GM19240 (cell line): ENCODE results near the gene FLYWCH1.
"Not testable (repeated sequence)": the region's sequence is repeated elsewhere in the genome, so short reads cannot be mapped to it uniquely, and the experiment has no call there.

ENCODE experiments used
- DNase-seq: peaks from one replicate; pipeline ENCODE4 v3.0.0; 2011; ENCODE audit warnings: low spot score; ENCODE audit not compliant: insufficient read length

FLYWCH1 gene

DNA sequence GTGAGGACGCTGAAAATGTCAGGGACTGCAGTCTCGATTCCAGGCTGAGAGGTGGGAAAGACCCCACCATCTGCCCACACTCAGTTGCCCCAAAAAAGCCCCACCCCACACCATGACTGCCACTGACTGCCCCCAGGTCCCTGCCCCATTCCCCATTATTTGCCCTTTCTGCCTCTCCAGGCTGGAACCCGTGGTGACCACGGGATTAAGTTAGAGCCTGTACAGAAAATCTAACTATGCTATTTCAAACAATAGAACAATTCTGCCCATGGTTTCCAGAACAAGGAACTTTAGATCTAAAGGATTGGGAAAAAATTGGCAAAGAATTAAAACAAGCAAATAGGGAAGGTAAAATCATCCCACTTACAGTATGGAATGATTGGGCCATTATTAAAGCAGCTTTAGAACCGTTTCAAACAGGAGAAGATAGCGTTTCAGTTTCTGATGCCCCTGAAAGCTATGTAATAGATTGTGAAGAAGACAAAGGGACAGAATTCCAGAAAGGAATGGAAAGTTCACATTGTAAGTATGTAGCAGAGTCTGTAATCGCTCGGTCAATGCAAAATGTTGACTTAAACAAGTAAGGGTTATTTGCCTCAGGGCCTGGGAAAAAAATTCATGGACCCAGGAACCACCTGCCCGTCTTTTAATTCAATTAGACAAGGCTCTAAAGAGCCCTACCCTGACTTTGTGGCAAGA lies 14.4 kb downstream of the FLYWCH1 start:
- DNase-seq = no peak

DNA sequence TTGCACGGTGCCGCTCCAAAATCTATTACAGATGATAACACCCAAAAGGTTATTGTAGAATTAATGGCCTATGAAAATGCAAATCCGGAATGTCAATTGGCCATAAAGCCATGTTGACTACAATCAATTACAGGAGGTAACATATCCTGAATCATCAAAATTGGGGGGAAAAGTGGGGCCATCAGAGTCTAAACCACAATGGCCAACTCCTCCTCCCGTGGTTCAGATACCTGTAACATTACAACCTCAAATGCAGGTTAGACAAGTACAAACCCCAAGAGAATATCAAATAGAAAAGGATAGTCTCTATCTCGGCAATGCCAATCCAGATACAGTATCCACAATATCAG lies 14.9 kb downstream of the FLYWCH1 start:
- DNase-seq = no peak

DNA sequence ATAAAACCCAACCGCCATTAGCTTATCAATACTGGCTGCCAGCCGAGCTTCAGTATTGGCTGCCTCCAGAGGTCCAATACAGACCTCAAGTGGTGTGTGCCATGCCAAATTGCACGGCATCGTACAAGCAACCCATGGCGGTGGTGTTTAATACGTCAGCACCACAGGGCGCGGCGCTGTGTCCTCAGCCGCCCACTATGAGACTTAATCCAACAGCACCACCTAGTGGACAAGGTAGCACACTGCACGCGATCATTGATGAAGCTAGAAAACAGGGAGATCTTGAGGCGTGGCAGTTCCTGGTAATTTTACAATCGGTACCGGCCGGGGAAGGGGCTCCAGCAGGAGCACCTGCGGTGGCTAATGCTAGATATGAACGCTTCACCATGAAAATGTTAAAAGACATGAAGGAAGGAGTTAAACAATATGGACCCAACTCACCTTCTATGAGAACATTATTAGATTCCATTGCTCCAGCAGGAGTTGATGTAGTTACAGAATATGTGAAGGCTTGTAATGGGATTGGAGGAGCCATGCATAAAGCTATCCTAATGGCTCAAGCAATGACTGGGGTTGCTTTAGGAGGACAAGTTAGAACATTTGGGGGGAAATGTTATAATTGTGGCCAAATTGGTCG lies 15.4 kb downstream of the FLYWCH1 start:
- DNase-seq = peak; percentile 75

DNA sequence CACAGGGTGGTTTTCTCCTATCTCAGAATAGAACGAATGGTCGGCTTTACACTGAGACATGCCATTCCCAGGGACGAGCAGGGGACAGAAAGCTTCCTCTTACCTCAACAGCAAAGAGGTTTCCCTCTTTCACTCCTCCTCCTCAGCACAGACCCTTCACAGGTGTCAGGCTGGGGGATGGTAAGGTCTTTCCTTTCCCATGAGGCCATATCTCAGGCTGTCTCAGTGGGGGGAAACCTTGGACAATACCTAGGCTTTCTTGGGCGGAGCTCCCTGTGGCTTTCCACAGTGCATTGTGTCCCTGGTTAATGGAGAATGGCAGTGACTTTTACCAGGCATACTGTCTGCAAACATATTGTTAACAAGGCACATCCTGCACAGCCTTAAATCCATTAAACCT lies 16.4 kb downstream of the FLYWCH1 start:
- not testable (repeated sequence) for DNase-seq

DNA sequence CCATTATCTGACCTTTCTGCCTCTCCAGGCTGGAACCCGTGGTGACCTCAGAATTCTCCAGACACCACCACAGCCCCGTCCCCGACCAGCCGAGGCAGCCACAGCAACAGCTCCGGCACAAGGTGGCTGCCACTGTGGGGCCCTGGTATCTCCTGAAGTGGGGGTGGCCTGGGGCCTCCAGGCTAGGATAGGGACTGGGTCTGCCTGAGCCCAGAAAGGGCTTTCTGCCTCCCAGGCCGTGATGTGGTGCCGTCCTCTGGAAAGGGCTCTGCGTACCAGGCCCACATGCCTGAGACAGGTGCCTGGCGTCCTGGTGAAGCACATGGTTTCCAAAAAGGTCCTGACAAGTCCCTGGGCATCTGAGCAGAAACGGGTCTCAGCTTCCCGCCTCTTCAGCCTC lies 17.1 kb downstream of the FLYWCH1 start:
- DNase-seq = no peak

DNA sequence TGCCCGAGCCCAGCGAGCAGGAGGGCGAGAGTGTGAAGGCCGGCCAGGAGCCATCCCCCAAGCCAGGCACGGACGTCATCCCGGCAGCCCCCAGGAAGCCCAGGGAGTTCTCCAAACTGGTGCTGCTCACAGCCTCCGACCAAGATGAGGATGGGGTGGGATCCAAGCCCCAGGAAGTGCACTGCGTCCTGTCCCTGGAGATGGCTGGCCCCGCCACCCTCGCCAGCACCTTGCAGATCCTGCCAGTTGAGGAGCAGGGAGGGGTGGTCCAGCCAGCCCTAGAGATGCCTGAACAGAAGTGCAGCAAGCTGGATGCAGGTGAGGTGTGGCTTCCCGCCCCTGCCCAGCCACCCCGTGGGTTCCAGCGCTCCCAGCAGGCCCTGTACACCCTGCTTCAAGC lies 18.0 kb downstream of the FLYWCH1 start:
- DNase-seq = no peak

DNA sequence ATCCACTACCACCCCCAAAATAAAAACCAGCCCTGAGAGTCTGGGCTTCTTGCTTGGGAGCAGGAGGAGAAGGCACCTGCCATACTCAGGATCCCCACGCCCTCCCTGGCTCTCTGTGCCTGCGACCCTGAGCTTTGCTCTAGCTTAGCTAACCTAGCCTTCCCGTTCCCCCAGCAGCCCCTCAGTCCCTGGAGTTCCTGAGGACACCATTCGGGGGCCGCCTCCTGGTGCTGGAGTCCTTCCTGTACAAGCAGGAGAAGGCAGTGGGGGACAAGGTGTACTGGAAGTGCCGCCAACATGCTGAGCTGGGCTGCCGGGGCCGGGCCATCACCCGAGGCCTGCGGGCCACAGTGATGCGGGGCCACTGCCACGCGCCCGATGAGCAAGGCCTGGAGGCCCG lies 18.5 kb downstream of the FLYWCH1 start:
- no peak for DNase-seq

DNA sequence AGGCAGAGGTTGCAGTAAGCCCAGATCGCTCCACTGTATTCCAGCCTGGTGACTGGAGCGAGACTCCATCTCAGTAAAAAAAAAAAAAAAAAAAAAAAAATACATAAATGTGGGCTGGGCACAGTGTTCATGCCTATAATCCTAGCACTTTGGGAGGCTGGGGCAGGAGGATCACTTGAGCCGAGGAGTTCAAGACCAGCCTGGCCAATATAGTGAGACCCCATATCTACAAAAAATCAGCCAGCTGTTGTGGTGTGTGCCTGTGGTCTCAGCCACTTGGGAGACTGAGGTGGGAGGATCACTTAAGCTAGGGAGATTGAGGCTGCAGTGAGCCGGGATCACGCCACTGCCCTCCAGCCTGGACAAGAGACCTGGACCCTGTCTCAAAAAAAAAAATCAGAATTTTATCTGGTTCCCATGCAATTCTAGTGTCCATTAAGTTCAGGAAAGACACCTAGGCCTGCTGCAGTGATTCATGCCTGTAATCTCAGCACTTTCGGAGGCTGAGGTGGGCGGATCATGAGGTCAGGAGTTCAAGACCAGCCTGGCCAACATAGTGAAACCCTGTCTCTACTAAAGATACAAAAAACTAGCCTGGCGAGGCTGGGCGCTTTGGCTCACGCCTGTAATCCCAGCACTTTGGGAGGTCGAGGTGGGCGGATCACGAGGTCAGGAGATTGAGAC lies 19.6 kb downstream of the FLYWCH1 start:
- DNase-seq = not testable (repeated sequence)

DNA sequence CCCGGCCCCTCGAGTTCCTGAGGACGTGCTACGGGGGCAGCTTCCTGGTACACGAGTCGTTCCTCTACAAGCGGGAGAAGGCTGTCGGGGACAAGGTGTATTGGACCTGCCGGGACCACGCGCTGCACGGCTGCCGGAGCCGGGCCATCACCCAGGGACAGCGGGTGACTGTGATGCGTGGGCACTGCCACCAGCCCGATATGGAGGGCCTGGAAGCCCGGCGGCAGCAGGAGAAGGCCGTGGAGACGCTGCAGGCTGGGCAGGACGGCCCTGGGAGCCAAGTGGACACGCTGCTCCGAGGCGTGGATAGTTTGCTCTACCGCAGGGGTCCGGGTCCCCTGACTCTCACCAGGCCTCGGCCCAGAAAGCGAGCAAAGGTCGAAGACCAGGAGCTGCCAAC lies 21.4 kb downstream of the FLYWCH1 start:
- no peak for DNase-seq

DNA sequence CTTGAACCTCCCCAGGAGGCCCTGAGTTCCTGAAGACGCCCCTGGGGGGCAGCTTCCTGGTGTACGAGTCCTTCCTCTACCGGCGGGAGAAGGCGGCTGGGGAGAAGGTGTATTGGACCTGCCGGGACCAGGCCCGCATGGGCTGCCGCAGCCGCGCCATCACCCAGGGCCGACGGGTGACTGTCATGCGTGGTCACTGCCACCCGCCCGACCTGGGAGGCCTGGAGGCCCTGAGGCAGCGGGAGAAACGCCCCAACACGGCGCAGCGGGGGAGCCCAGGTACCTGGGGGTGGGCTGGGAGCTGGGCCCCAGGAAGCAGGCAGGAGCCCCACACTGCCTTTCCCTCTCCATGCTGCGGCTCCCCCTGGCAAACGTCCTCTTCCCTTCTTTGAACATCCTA lies 22.0 kb downstream of the FLYWCH1 start:
- DNase-seq = no peak

DNA sequence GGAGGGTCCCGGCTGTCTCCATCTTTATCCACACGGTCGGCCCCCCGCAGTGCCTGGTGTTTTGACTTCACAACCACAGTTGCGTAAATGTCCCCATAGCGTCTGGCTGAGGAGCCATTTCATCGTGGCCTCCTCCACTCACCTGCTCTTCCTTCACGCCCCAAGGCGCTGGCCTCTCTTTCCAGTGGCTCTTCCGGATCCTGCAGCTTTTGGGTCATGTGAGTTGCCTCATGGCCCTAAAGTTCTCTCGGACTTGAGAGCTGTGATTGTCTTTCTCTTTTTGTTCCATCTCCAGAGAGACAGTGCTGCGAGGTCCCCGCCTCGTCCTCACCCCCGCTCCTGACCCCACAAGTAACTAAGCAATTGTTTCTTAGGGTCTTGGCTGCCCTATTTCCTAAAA lies 22.7 kb downstream of the FLYWCH1 start:
- DNase-seq = no peak

DNA sequence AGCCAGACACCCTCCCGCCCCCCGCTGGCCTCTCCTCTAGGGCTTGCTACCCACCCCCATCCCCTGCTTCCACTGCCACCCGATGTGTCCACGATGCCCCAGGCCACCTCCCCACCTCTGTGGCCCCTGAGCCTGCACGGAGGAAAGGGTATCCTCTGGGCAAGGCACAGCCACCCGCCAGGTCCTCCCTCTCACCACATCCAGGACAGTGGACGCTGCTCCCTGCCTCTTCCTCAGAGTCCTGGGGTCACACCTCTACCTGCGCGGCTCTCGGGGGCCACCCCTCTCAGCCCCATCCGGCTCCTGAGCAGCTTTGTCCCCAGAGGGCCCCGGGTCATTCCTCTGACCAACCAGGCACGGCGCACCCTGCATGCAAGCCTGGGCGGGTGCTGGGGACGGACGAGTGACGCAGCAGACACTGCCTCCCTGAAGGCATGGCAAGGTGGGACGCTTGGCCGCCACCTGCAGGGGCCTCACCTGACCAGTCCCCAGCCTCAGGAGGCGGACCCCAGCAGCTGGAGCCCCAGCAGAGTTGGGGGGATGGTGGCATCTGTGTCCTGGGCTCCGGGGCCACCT lies 24.8 kb downstream of the FLYWCH1 start:
- no peak for DNase-seq

DNA sequence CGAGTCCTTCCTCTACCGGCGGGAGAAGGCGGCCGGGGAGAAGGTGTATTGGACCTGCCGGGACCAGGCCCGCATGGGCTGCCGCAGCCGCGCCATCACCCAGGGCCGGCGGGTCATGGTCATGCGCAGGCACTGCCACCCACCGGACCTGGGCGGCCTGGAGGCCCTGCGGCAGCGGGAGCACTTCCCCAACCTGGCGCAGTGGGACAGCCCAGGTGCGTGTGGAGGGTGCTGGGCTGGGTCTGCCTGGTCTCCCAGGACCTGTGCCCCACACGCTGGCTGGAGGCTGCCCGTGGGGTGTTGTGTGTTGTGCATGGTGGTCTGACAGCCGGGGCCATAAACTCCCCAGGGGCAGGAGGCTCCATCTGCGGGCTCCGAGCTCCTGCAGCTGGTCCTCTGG lies 25.4 kb downstream of the FLYWCH1 start:
- DNase-seq = no peak

DNA sequence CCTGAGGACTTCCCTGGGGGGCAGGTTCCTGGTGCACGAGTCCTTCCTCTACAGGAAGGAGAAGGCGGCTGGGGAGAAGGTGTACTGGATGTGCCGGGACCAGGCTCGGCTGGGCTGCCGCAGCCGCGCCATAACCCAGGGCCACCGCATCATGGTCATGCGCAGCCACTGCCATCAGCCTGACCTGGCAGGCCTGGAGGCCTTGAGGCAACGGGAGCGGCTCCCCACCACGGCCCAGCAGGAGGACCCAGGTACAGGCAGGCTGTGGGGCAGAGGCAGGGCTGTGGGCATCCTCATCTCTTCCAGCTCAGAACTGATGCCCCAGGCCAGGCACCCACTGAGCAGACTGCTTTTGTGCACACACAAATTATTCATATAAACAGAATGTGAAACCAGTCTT lies 26.5 kb downstream of the FLYWCH1 start:
- DNase-seq = no peak

DNA sequence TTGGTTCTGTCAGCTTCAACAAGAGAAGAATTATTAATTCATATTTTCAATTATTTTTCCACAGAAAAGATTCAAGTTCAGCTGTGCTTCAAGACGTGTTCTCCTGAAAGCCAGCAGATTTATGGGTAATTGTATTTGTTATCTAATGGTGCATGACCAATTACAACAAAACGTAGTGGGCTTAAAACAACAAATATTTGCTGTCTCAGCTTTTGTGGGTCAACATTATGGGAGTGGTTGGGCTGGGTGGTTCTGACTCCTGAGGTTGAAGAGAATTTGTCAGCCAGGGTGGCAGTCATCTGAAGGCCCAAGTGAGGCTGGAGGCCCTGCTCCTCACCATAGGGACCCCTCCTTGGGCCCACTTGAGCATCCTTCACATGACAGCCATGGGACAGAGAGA lies 28.2 kb downstream of the FLYWCH1 start:
- DNase-seq = no peak

DNA sequence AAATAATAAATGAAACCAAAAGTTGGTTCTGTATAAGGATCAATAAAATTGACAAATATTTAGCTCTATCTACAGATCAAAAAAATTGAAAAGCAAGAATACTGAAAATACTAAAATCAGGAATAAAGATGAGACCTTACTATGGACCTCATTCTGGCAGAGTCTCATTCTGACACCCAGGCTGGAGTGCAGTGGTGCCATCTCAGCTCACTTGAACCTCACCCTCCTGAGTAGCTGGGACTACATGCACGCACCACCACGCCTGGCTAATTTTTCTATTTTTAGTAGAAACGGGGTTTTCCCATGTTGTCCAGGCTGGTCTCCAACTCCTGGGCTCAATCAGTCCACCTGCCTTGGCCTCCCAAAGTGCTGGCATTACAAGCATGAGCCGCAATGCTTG lies 30.3 kb downstream of the FLYWCH1 start:
- no peak for DNase-seq

DNA sequence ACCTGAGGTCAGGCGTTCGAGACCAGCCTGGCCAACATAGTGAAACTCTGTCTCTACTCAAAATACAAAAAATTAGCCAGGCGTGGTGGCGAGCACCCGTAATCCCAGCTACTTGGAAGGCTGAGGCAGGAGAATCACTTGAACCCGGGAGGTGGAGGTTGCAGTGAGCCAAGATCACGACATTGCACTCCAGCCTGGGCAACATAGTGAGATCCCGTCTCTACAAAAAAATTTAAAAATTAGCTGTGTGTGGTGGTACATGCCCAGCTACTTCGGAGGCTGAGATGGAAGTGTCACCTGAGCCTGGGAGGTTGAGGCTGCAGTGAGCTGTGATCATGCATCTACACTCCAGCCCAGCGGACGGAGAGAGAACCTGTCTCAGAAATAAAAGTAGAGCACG lies 32.0 kb downstream of the FLYWCH1 start:
- DNase-seq = not testable (repeated sequence)

DNA sequence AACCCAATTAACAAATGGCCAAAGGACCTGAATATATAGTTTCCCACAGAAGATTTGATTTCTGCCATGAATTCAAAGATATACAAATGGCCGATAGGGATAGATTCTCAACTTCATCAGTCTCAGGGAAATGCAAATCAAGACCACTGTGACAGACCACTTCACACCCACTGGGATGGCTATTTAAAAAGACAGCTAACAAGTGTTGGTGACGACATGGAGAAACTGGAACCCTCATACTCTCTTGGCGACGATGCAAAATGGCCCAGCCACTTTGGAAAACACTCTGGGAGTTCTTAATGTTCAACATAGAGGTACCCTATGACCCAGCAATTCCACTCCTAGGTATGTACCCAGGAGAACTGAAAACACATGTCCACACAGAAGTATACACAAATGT lies 34.9 kb downstream of the FLYWCH1 start:
- no peak for DNase-seq

DNA sequence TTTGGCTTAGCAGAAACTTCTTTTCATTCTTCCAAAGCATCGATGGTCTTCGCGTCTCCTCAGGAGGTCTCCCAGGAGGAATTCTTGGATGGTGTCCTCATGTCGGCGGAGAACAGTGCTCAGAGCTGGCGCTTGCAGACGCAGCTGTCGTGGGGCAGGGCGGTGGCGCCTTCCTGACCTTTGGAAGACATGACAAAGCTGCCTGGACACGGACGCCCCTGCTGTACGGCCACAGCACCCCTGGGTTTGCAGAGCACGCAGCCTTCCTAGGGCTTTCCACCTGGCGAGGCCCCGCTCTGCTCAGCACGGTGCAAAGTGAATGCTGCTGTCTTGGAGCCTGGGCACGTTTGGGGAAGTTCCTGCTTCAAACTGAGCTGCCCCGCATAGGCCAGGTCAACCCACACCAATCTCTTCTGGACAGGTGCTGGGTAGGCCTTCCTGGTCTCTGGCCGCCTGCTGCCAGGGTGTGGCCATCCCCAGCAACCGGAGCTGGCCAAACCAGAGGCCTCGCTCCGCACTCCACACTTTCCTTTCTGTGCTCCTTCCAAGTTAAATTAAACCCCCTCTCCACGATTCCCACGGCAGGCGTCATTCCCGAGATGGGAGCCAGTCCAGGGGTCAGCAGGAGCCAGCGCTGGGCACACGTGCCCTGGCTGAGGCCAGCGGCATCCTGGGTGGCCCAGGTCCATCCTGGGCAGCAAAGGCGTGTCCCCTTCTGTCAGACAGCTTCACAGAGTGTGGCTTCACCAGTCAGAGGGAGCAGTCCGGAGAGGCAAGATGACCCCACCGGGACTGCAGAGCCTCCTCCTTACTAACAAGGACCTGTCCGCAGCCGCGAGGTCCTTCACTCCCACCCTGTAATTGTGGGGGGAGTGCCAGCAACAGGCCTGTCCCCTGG lies 37.3 kb downstream of the FLYWCH1 start:
- no peak for DNase-seq

DNA sequence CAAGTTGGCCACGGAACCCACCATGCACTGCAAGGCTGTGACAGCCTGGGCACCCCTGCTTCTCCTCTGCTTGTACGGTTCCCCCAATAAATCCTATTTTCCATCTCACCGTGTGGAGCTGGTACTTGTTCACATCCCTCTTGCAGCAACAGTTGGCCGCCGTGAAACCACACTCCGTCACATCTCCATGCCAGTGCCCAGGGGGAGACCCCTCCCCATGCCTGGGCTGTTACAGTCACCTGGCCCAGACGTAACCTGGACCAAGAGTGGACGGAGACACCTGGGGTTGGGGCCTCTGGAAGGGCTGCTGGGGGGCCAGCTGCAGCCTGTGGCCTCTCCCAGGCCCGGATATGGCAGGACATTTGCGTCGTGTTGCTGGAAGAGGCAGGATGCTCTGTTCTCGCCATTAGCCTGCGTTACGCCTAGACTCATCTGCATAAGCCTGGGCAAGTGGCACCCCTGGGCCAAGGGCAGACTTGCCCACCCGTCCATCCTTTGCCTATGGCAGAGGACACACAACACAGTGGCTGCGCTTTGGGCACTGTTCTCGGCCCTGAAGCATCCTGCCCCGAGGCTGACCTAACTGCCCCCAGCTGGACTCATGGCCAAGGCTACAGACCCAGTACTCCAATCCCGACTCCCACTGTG lies 38.1 kb downstream of the FLYWCH1 start:
- DNase-seq = no peak

DNA sequence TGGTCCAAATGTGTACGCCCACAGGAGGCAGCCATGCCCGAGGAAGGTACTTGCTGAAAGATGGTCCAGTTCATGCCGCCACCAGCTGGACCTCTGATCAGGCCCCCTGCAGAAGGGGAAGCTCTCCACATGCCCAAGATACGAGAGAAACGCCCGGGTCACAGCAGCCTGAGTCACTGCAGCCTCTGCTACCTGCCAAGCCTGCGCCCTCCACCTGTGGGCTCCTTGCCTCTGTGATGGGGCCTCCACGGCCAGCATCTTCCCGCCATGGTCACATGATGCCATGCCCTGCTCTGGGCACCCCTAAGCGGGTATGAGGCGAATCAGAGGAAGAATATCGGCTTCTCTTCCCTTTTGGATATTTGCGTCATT lies 38.6 kb downstream of the FLYWCH1 start:
- no peak for DNase-seq
